RWPE2 (cell line): Measurements from ENCODE around the gene RPL7A.

Source experiments
- ATAC-seq: fragments of 200-7000 bp; cut with Tn5 transposase; 3 replicates; pipeline ENCODE4 v1.9.1; 2021; ENCODE audit warnings: low read depth
- DNase-seq: peaks from one replicate; pipeline ENCODE4 v3.0.0-alpha.2; 2020; ENCODE audit warnings: low spot score
- H3K27ac ChIP-seq: fragments of 450-650 bp; 2 replicates; pipeline ENCODE4 v1.5.1; 2017; ENCODE audit warnings: mild to moderate bottlenecking; ENCODE audit not compliant: poor library complexity, severe bottlenecking
- H3K27me3 ChIP-seq: fragments of 250-450 bp; sonication (Bioruptor Pico); 2 replicates; pipeline ENCODE4 v1.5.1; 2021; ENCODE audit warnings: mild to moderate bottlenecking, moderate library complexity; ENCODE audit not compliant: insufficient read depth, poor library complexity, severe bottlenecking
- H3K36me3 ChIP-seq: fragments of 250-450 bp; sonication (Bioruptor Pico); 2 replicates; pipeline ENCODE4 v1.5.1; 2020; ENCODE audit warnings: low read depth, mild to moderate bottlenecking, moderate library complexity
- H3K4me1 ChIP-seq: fragments of 250-450 bp; sonication (Bioruptor Pico); 2 replicates; pipeline ENCODE4 v1.5.1; 2021; ENCODE audit warnings: mild to moderate bottlenecking, moderate library complexity; ENCODE audit not compliant: insufficient read depth, poor library complexity, severe bottlenecking
- H3K4me3 ChIP-seq: fragments of 250-450 bp; sonication (Bioruptor Pico); 2 replicates; pipeline ENCODE4 v1.5.1; 2021; ENCODE audit warnings: mild to moderate bottlenecking, moderate library complexity; ENCODE audit not compliant: severe bottlenecking
- H3K9me3 ChIP-seq: fragments of 250-450 bp; sonication (Bioruptor Pico); 2 replicates; pipeline ENCODE4 v1.5.1; 2021; ENCODE audit warnings: mild to moderate bottlenecking, moderate library complexity; ENCODE audit not compliant: severe bottlenecking
- TF ChIP-seq, protein P1 (sequence below): fragments of 450-650 bp; IDR thresholded peaks from one replicate; pipeline ENCODE4 v1.5.1; 2017; ENCODE audit warnings: mild to moderate bottlenecking, moderate library complexity; ENCODE audit not compliant: poor library complexity, severe bottlenecking

The RPL7A gene

DNA sequence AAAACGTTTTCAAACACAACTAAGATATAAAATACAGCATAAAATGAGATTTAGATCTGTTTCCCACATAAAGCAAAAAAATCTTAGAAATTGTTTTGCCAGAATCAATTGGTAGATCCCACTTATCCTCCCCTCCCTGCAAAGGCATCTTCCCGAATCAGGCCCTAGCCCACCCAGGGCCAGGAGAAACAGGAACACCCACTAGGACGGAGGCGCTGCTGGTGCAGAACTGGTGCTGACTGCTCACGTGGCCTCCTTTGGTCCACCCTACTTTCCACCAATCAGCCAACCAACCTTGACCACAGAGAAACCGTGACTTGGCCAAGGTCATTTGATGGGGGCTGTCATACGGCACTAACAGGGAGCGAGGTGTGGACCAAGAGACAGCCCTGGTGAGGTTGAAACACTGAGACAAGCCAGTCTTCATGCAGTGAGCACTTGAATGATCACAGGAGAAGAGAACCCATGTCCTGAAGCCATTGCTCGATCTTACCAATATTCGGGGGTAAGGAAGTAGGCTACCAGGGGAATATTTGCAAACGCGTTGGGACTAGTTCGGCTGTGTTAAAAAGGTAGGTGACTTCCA lies 13.6 kb downstream of the RPL7A start:
- H3K4me1 ChIP-seq: peaks cover 13% of the 10 kb centered on the region

DNA sequence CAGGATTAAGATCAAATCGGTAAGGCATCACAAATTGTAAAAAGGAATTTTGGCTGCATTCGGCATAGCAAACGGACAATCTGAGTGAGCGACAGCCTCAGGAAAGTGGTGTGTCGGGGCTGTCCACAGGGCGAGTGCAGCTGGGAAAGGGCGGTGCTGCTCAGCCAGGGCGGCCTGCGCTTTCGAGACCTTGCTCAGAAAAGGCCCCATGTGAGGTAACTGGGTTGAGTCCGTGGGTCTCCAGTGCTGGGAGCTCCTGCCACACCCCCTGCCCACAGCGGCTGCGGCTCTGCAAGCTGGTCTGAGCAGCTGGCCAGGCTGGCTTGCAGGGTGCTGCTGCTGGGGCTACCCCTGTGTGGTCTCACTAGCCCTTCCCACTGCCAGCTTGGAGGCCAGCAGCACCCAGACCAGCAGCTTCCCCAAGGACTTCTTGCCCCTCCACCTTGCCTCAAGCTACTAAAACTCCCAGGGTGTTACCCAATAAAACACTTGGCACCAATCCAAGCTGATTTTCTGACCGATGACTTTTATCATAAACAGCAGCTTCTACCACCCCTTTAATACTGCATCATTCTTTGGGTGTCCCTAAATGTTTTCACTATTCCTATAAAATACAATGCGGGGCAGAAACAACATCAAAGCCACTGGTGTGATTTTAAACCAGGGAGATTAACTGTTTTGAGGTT lies 14.5 kb downstream of the RPL7A start:
- TF ChIP-seq, protein P1, sequence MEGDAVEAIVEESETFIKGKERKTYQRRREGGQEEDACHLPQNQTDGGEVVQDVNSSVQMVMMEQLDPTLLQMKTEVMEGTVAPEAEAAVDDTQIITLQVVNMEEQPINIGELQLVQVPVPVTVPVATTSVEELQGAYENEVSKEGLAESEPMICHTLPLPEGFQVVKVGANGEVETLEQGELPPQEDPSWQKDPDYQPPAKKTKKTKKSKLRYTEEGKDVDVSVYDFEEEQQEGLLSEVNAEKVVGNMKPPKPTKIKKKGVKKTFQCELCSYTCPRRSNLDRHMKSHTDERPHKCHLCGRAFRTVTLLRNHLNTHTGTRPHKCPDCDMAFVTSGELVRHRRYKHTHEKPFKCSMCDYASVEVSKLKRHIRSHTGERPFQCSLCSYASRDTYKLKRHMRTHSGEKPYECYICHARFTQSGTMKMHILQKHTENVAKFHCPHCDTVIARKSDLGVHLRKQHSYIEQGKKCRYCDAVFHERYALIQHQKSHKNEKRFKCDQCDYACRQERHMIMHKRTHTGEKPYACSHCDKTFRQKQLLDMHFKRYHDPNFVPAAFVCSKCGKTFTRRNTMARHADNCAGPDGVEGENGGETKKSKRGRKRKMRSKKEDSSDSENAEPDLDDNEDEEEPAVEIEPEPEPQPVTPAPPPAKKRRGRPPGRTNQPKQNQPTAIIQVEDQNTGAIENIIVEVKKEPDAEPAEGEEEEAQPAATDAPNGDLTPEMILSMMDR: no peak
- ATAC-seq (no peak), DNase-seq (no peak)
- H3K36me3 ChIP-seq: peaks cover 97% of the 10 kb centered on the region
- H3K4me3 ChIP-seq: no peak overlapping the region
- no peaks in the 10 kb centered on the region for H3K27me3 ChIP-seq
- H3K9me3 ChIP-seq: no peaks in the 10 kb centered on the region
- no peak overlapping the region for H3K27ac ChIP-seq
- H3K4me1 ChIP-seq: peaks cover 13% of the 10 kb centered on the region

More for the DNA sequence above, 13.6 kb downstream of the RPL7A start:
- no peak for ATAC-seq
- Histone ChIP-seq H3K36me3 (peaks cover 90% of the 10 kb centered on the region), H3K27me3 (no peaks in the 10 kb centered on the region), H3K9me3 (no peaks in the 10 kb centered on the region), H3K27ac (no peak overlapping the region), H3K4me3 (no peak overlapping the region)
- TF ChIP-seq, protein P1: no peak
- no peak for DNase-seq

DNA sequence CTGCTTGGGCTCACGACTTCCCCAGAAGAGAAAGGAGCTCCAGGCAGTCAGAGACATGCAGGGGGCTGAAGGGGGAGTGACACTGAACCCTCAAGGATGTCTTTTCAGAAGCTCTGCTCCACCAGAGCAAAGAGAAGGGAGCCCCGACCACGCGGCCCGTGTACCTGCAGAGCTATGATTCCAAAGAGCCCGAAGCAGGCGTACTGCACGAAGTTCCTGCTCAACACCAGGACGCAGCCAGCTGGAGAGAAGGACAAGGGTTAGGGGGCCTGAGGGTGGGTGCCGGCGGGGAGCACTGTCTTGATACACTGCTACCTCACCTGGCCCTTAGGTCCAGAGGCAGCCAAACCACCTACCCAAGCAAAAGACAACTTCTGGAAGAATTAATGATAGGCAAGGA lies 18.4 kb downstream of the RPL7A start:
- Histone ChIP-seq H3K36me3 (peaks cover 94% of the 10 kb centered on the region), H3K9me3 (no peaks in the 10 kb centered on the region), H3K4me3 (no peak overlapping the region), H3K27ac (no peak overlapping the region), H3K27me3 (no peaks in the 10 kb centered on the region), H3K4me1 (peaks cover 13% of the 10 kb centered on the region)
- TF ChIP-seq, protein P1: no peak
- DNase-seq (no peak), ATAC-seq (no peak)

DNA sequence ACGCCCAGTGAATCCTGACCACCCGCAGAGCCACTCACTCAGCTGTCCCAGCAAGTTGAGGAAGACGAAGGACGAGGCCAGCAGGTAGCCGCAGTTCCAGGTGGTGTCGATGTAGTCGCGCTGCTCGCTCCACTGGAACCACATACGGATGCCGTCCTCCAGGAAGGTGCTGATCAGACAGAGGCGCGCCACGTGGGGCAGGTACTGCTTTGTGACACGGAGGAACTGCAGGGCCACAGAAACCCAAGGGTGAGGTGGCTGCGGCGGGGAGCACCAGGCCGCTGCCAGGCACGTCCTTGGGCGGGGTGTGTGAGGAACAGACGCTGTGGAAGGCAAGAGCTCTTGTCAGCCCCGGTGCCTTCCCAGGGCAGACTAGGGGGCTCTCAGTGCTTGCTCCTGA lies 19.2 kb downstream of the RPL7A start:
- DNase-seq (no peak), ATAC-seq (no peak)
- TF ChIP-seq, protein P1: no peak
- Histone ChIP-seq H3K27ac (no peak overlapping the region), H3K4me3 (no peak overlapping the region), H3K36me3 (peaks cover 94% of the 10 kb centered on the region), H3K4me1 (peaks cover 13% of the 10 kb centered on the region), H3K9me3 (no peaks in the 10 kb centered on the region), H3K27me3 (no peaks in the 10 kb centered on the region)

DNA sequence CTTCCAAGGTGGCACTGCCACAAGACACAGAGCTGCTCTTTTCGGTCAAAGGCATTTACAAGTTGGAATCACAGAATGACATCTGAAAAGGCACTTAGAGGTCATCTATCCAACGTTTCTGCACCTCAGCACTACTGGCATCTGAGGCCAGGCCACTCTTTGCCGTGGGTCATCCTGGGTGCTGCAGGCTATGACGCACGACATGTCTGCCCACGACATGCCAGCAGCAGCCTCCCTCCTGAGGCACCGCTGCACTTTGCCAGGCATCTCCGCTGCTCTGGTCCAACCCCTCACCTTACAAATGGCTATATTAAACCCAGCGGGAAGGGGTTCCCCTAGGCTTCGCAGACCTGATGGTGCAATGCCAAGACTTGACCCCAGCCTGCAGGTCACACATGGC lies 19.8 kb downstream of the RPL7A start:
- H3K4me3 ChIP-seq: no peak overlapping the region
- no peak overlapping the region for H3K27ac ChIP-seq
- TF ChIP-seq, protein P1: no peak
- peaks cover 94% of the 10 kb centered on the region for H3K36me3 ChIP-seq
- peaks cover 13% of the 10 kb centered on the region for H3K4me1 ChIP-seq
- ATAC-seq (no peak), DNase-seq (no peak)
- no peaks in the 10 kb centered on the region for H3K27me3 ChIP-seq
- H3K9me3 ChIP-seq: no peaks in the 10 kb centered on the region
